HCT116 (cell line): ENCODE data around the gene ADD3. TPM values are rescaled to one million over a fixed set of nuclear protein-coding genes. Genes with fewer than 3 reads are reported as not detected.

Source experiments
- ATAC-seq: fragments of 200-7000 bp; cut with Tn5 transposase; 2 replicates; pipeline ENCODE4 v1.9.1; 2020; ENCODE audit warnings: mild to moderate bottlenecking, moderate library complexity
- BruUV-seq: library from RNA; stranded (reverse); fragments of 400-500 nt; replicated peaks from 2 replicates; lab custom pipeline; 2021; lab: Mats Ljungman, UMichigan
- CTCF ChIA-PET: fragments of 300-600 bp; sonication (Branson Sonifier 250); formaldehyde crosslinking; loops from one replicate; lab custom pipeline; 2021; ENCODE audit warnings: antibody characterized with exemption; lab: Charles Lee
- POLR2A ChIA-PET: fragments of 300-600, 350-600 bp; sonication (Branson Sonifier 250); formaldehyde crosslinking; loops from one replicate; lab custom pipeline; 2021; ENCODE audit warnings: antibody characterized with exemption; lab: Charles Lee
- RAD21 ChIA-PET, 2 experiments: fragments of 300-600 bp; sonication (Branson Sonifier 250); formaldehyde crosslinking; loops; one replicate each; lab custom pipeline; 2023; ENCODE audit warnings: low total read pairs in 2 of 2; ENCODE audit not compliant: uncharacterized antibody in 2 of 2, unreplicated experiment in 2 of 2, low non-redundant PET in 1 of 2; lab: Charles Lee
- DNase-seq: peaks from one replicate; pipeline ENCODE4 v3.0.0-alpha.2; 2010; ENCODE audit warnings: low read depth, low spot score
- H2AFZ ChIP-seq: fragments of 200-600 bp; shearing (Covaris generic), sonication (generic); 2 replicates; pipeline ENCODE4 v1.6.1; 2017; ENCODE audit warnings: low read depth, mixed run types, mixed read lengths, antibody characterized with exemption, low read length; ENCODE audit not compliant: poor library complexity, severe bottlenecking
- H3K27ac ChIP-seq: 2 replicates; pipeline ENCODE4 v1.5.1; 2012; ENCODE audit warnings: low read depth, low read length
- H3K27me3 ChIP-seq: fragments of 200-600 bp; sonication (generic); 2 replicates; pipeline ENCODE4 v1.6.1; 2016; ENCODE audit warnings: mixed run types, low read length, mixed read lengths; ENCODE audit not compliant: insufficient read depth
- H3K36me3 ChIP-seq, 2 experiments: fragments of 200-500 bp in 1 of 2; fragments of 200-600 bp in 1 of 2; sonication (Bioruptor generic) in 1 of 2; sonication (generic) in 1 of 2; 2 replicates each; pipeline versions ENCODE4 v1.5.1 to v1.6.1; 2014 to 2016; ENCODE audit warnings: low read length in 2 of 2, inconsistent platforms in 1 of 2, mixed read lengths in 1 of 2, mixed run types in 1 of 2; ENCODE audit not compliant: insufficient read depth in 2 of 2, control insufficient read depth in 1 of 2
- H3K4me1 ChIP-seq, 2 experiments: fragments of 200-600 bp in 1 of 2; sonication (generic) in 1 of 2; 2 replicates each; pipeline versions ENCODE4 v1.5.1 to v1.6.1; 2012 to 2017; ENCODE audit warnings: low read length in 2 of 2, inconsistent platforms in 1 of 2, mild to moderate bottlenecking in 1 of 2, mixed read lengths in 1 of 2, mixed run types in 1 of 2, moderate library complexity in 1 of 2; ENCODE audit not compliant: insufficient read depth in 2 of 2, control insufficient read depth in 1 of 2
- H3K4me2 ChIP-seq: fragments of 200-600 bp; sonication (generic); 2 replicates; pipeline ENCODE4 v1.6.1; 2017; ENCODE audit warnings: mixed run types, low read length, mixed read lengths
- H3K4me3 ChIP-seq, 2 experiments: fragments of 200-600 bp in 1 of 2; sonication (generic) in 1 of 2; replicated peaks in 1 of 2; 2 replicates each; pipeline ENCODE4 v1.5.1; 2011 to 2016; ENCODE audit warnings: low read length in 2 of 2, control low read depth in 1 of 2, low read depth in 1 of 2, mild to moderate bottlenecking in 1 of 2, mixed read lengths in 1 of 2, mixed run types in 1 of 2
- H3K79me2 ChIP-seq: fragments of 200-600 bp; sonication (generic); 2 replicates; pipeline ENCODE4 v1.6.1; 2017; ENCODE audit warnings: mild to moderate bottlenecking, mixed run types, low read length, moderate library complexity, mixed read lengths; ENCODE audit not compliant: insufficient read depth
- H3K9ac ChIP-seq: fragments of 200-600 bp; sonication (generic); 2 replicates; pipeline ENCODE4 v1.6.1; 2016; ENCODE audit warnings: low read length, mixed read lengths
- H3K9me2 ChIP-seq: fragments of 200-600 bp; sonication (generic), shearing (Covaris generic); 2 replicates; pipeline ENCODE4 v1.6.1; 2017; ENCODE audit warnings: mixed run types, mild to moderate bottlenecking, moderate library complexity; ENCODE audit not compliant: insufficient read depth
- H3K9me3 ChIP-seq, 2 experiments: fragments of 200-500 bp in 1 of 2; fragments of 200-600 bp in 1 of 2; sonication (Bioruptor generic) in 1 of 2; sonication (generic) in 1 of 2; 2 replicates each; pipeline ENCODE4 v1.6.1; 2014 to 2017; ENCODE audit warnings: low read length in 2 of 2, mixed read lengths in 2 of 2, inconsistent platforms in 1 of 2, low read depth in 1 of 2, mild to moderate bottlenecking in 1 of 2, mixed run types in 1 of 2, moderate library complexity in 1 of 2; ENCODE audit not compliant: control insufficient read depth in 1 of 2, insufficient read depth in 1 of 2
- H4K20me1 ChIP-seq: fragments of 200-600 bp; sonication (generic), shearing (Covaris generic); 2 replicates; pipeline ENCODE4 v1.6.1; 2017; ENCODE audit warnings: mixed run types, mild to moderate bottlenecking, moderate library complexity; ENCODE audit not compliant: insufficient read depth
- ATF3 ChIP-seq: IDR thresholded peaks from 2 replicates; pipeline ENCODE4 v1.6.1; 2012
- CBX3 ChIP-seq: IDR thresholded peaks from 2 replicates; pipeline ENCODE4 v1.6.1; 2012; ENCODE audit warnings: low read depth
- ELF1 ChIP-seq: IDR thresholded peaks from 2 replicates; pipeline ENCODE4 v1.6.1; 2012; ENCODE audit warnings: low read depth, borderline replicate concordance
- EZH2 ChIP-seq: fragments of 200-600 bp; sonication (generic); IDR thresholded peaks from 2 replicates; pipeline ENCODE4 v1.6.1; 2017; ENCODE audit warnings: antibody characterized with exemption, mixed run types
- MAX ChIP-seq: IDR thresholded peaks from 2 replicates; pipeline ENCODE4 v1.6.1; 2012
- TCF7L2 ChIP-seq: IDR thresholded peaks from 2 replicates; pipeline ENCODE4 v1.7.0; 2011; ENCODE audit warnings: borderline replicate concordance, inconsistent platforms; ENCODE audit not compliant: insufficient read depth, insufficient read length; ENCODE audit errors: extremely low read depth
- ZBTB33 ChIP-seq: IDR thresholded peaks from 2 replicates; pipeline ENCODE4 v1.6.1; 2011; ENCODE audit warnings: mild to moderate bottlenecking, low read length, moderate library complexity; ENCODE audit not compliant: insufficient replicate concordance; ENCODE audit errors: extremely low read depth
- ZFX ChIP-seq: fragments of 450-650 bp; IDR thresholded peaks from 2 replicates; pipeline ENCODE4 v1.6.1; 2017
- ZNF274 ChIP-seq: fragments of 200-500 bp; sonication (Bioruptor generic); IDR thresholded peaks from 2 replicates; pipeline ENCODE4 v1.6.1; 2014; ENCODE audit warnings: mild to moderate bottlenecking, low read depth, low read length, inconsistent platforms
- intact Hi-C: fragments of 100-400 bp; cut with micrococcal nuclease; formaldehyde crosslinking; loops from 2 replicates; pipeline ENCODE4 v1.10.0; 2022
- total RNA-seq: library from RNA; stranded (reverse); gene quantifications from one replicate; pipeline ENCODE4 v1.2.1, GENCODE V29; 2021; ENCODE audit not compliant: unreplicated experiment

ADD3 gene
- total RNA-seq, 1 experiment from 2014 or later: 41.1 TPM

- intact Hi-C loops: no loop called here
- Histone ChIP-seq H3K4me1 (no peaks in the 10 kb centered on the region), H4K20me1 (no peaks in the 10 kb centered on the region), H2AFZ (no peak overlapping the region), H3K9me3 (no peaks in the 10 kb centered on the region), H3K9me2 (no peaks in the 10 kb centered on the region), H3K79me2 (no peaks in the 10 kb centered on the region), H3K36me3 (no peaks in the 10 kb centered on the region), H3K27me3 (no peaks in the 10 kb centered on the region), H3K4me2 (no peak overlapping the region), H3K4me3 (no peak overlapping the region), H3K9ac (no peak overlapping the region), H3K27ac (no peak overlapping the region)
- RAD21 ChIA-PET: no interaction called here
- DNase-seq (no peak), ATAC-seq (no peak)
- POLR2A ChIA-PET: no interaction called here
- no TSS peak for BruUV-seq
- CTCF ChIA-PET: interaction anchor here (2.9 kb wide), 1 partner anchor 9 kb away, joined by 13 read pairs; no protein-coding TSS in a partner anchor
- TF ChIP-seq ATF3: no peak
- no peak for TF ChIP-seq MAX
- TF ChIP-seq TCF7L2: no peak
- no peak for TF ChIP-seq EZH2
- no peak for TF ChIP-seq ZFX
- no peak for TF ChIP-seq ZBTB33
- TF ChIP-seq CBX3: no peak
- no peak for TF ChIP-seq ZNF274
- TF ChIP-seq ELF1: no peak
Observed at GRCh38 chr10:109987452-109988211, 20.2 kb upstream of the ADD3 start.
